ENCODE measurements around the gene PCNT. TPM values are rescaled to one million over a fixed set of nuclear protein-coding genes. Genes with fewer than 3 reads are reported as not detected.
A peak's percentile ranks its signal among the peaks of the same experiment; 100 is the strongest.
"Not testable (repeated sequence)": the region's sequence is repeated elsewhere in the genome, so short reads cannot be mapped to it uniquely, and the experiment has no call there.

PCNT gene
- total RNA-seq, 2 donors from 2014 or later: 15.1 to 32.5 TPM

GRCh38 chr21:46458315-46459023, 134.5 kb downstream of the PCNT start, which contains the start of gene DIP2A:
DIP2A (plus strand) TSS chr21:46458891; CDS start chr21:46459132, 241 bp downstream.
- Histone ChIP-seq H3K36me3 (no peaks in the 10 kb centered on the region), H3K4me3 (peak within 1 kb of the TSS; percentile 98), H3K9me3 (no peaks in the 10 kb centered on the region), H3K27me3 (no peaks in the 10 kb centered on the region), H3K4me1 (peaks cover 10% of the 10 kb centered on the region), H3K9ac (ENCODE audit: low read depth in 2 of 2, low read length in 2 of 2) (peak within 1 kb of the TSS; percentile 94 to 97), H3K27ac (peak within 1 kb of the TSS; percentile 89)
- intact Hi-C loops (cut with DNase I): no loop called here
- DNase-seq: peak; percentile 94
- TF ChIP-seq CTCF (IDR thresholded peaks at IDR 0.05): no peak

- no peak for DNase-seq
- H3K4me1 ChIP-seq: peaks cover 10% of the 10 kb centered on the region
- intact Hi-C loops (cut with DNase I): no loop called here
Observed at GRCh38 chr21:46459024-46459355, 135.0 kb downstream of the PCNT start.

GRCh38 chr21:46459356-46460112, 135.6 kb downstream of the PCNT start:
- no peaks in the 10 kb centered on the region for H3K27me3 ChIP-seq
- H3K9me3 ChIP-seq: no peaks in the 10 kb centered on the region
- intact Hi-C loops (cut with DNase I): no loop called here

More at GRCh38 chr21:46459024-46459355, 135.0 kb downstream of the PCNT start:
- H3K27me3 ChIP-seq: no peaks in the 10 kb centered on the region
- no peaks in the 10 kb centered on the region for H3K36me3 ChIP-seq
- peak overlapping the region; percentile 75 for H3K27ac ChIP-seq
- TF ChIP-seq CTCF (IDR thresholded peaks at IDR 0.05): no peak
- H3K9ac ChIP-seq (ENCODE audit: low read depth in 2 of 2, low read length in 2 of 2): peak overlapping the region; percentile 77 to 97
- peak overlapping the region; percentile 98 for H3K4me3 ChIP-seq
- no peaks in the 10 kb centered on the region for H3K9me3 ChIP-seq

GRCh38 chr21:46461909-46462308, 138.0 kb downstream of the PCNT start:
- TF ChIP-seq CTCF (IDR thresholded peaks at IDR 0.05): no peak
- Histone ChIP-seq H3K4me3 (no peak overlapping the region), H3K4me1 (peaks cover 6% of the 10 kb centered on the region), H3K27ac (no peak overlapping the region), H3K27me3 (no peaks in the 10 kb centered on the region), H3K9ac (ENCODE audit: low read depth in 2 of 2, low read length in 2 of 2) (no peak overlapping the region), H3K36me3 (no peaks in the 10 kb centered on the region), H3K9me3 (no peaks in the 10 kb centered on the region)
- intact Hi-C loops (cut with DNase I): no loop called here
- no peak for DNase-seq

More at GRCh38 chr21:46459356-46460112, 135.6 kb downstream of the PCNT start:
- H3K9ac ChIP-seq (ENCODE audit: low read depth in 2 of 2, low read length in 2 of 2): peak overlapping the region; percentile 77 to 97
- no peaks in the 10 kb centered on the region for H3K36me3 ChIP-seq
- peak overlapping the region; percentile 98 for H3K4me3 ChIP-seq
- no peak for TF ChIP-seq CTCF (IDR thresholded peaks at IDR 0.05)
- DNase-seq: peak; percentile 56
- peaks cover 10% of the 10 kb centered on the region for H3K4me1 ChIP-seq
- peak overlapping the region; percentile 75 for H3K27ac ChIP-seq

GRCh38 chr21:46465153-46465552, 141.2 kb downstream of the PCNT start:
- H3K27ac ChIP-seq; H3K27me3 ChIP-seq; H3K4me1 ChIP-seq; intact Hi-C loops (cut with DNase I); H3K9me3 ChIP-seq; H3K9ac ChIP-seq (ENCODE audit: low read depth in 2 of 2, low read length in 2 of 2); DNase-seq; H3K4me3 ChIP-seq; H3K36me3 ChIP-seq: not testable (repeated sequence)

- H3K4me1 ChIP-seq: no peaks in the 10 kb centered on the region
- no peak for TF ChIP-seq CTCF (IDR thresholded peaks at IDR 0.05)
- intact Hi-C loops (cut with DNase I): no loop called here
- no peaks in the 10 kb centered on the region for H3K9me3 ChIP-seq
- no peak overlapping the region for H3K9ac ChIP-seq (ENCODE audit: low read depth in 2 of 2, low read length in 2 of 2)
- no peak for DNase-seq
- no peak overlapping the region for H3K27ac ChIP-seq
- H3K36me3 ChIP-seq: no peaks in the 10 kb centered on the region
- no peaks in the 10 kb centered on the region for H3K27me3 ChIP-seq
- no peak overlapping the region for H3K4me3 ChIP-seq
Observed at GRCh38 chr21:46465651-46466050, 141.7 kb downstream of the PCNT start.
